ENCODE measurements around the gene FARS2.

FARS2 gene

GRCh38 chr6:5260661-5261544 lies at the start of gene FARS2, which contains the start of gene LYRM4:
Gene FARS2 (plus strand): TSS chr6:5261513.
Gene LYRM4 (minus strand): TSS chr6:5260950. CDS start chr6:5260733, 217 bp downstream.
- peak; percentile 85 for DNase-seq

- DNase-seq = no peak
These were observed 47.5 kb upstream of the FARS2 start for GRCh38 chr6:5213836-5214235.

GRCh38 chr6:5214570-5215052 lies 46.7 kb upstream of the FARS2 start:
- DNase-seq = peak; percentile 35

DNA sequence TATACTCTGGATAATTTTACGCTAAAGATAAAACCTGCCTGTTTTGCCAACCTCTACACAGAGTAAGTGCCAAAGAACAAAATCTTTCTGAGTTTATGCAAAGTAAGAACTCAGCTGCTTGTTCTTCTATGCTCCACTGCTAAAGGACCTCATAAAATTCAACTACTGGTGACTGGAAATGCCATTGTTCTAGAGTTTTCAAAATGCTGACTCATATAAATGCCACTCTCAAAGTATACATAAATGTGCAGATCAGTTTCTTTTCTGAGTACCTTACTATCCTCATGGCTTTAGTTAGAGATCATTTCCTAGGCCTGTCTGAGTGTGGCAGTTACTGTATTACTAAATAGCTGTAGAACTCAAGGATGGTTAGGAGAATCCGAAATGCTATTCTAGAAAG lies 46.2 kb upstream of the FARS2 start:
- DNase-seq = no peak

DNA sequence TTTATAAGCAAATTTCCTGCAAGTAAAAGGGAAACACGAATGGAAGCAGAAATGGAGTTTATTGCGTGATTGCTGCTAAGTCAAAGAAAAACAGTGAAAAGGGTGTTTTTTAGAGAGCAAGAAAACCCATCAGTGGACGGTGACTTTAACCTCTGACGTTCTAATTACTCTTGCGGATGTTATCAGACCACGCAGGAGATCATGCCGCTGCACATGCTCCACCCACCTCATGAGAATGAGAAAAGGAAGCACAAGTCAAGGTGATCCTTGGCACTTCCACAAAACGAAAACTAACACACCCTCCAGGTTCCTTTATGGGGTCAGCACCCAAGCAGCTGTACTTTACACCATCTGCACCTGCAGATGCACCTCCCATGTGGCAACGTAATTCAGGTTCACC lies 45.5 kb upstream of the FARS2 start:
- DNase-seq = no peak

GRCh38 chr6:5217356-5217755 lies 44.0 kb upstream of the FARS2 start:
- DNase-seq = no peak

DNA sequence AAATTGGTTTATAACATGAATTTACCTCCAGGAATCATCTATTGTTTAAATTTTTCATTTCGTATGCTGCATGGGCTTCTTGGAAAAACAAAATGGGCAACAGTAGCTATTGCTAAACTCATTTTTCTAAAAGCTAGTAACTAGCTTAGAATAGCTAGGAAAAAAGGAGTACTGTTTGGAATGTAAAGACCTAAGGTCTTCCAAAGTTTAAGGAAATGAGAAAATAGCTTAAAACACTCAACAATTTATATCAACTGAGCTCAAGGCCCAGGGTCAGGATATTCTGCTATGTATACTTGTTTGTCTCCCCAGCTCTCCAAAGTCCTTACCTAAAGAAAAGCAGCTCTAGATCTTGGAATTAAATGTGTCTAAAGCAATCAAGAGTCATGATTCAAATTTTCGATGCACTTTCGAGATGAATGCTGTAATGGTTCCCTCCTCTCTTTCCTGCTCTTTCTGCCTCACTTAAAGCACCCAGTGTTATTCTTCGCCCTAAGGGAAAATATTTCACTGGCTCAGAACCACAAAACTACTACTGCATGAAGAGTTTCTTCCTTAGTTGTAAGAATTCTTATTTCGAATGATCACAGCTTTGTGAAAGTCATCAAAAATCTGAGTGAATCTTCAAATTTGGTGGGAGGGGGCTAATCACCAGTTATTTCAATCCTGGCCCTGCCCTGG lies 42.2 kb upstream of the FARS2 start:
- no peak for DNase-seq

DNA sequence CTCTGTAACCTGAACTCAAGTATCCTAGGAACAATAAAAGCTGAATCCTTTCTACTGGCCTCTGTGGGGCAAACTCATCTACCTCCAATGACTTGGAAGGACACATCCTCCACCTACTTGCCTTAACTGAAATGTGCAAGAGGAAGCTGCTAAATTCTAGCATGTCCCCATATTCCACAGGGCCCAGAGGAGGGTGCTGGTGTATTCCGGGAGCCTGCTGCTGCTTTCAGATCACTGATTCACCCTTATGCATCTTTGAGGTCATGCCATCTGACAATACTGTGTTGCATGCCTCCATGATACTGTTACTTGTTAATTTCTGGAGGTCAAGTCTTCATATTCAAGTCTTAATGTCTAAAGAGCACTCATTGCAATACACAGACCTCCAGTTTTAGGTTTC lies 40.9 kb upstream of the FARS2 start:
- DNase-seq = no peak

DNA sequence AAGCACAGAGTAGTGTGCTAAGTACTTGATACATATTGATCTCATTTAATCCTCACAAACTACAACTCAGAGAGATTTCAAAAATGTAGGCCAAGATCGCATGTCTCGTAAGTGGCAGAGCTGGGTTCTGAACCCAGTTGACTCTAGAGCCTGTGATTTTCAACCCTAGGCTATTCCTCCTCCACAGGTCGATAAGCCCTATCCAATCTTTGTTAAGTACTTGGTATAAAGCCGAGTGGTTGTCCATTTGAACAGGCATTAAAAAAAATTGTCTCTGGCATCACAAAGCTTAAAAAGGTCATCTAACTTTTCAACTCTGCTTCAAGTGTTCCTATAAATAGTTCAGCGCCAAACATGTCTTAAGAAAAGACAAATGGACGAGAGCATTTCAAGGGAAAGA lies 38.0 kb upstream of the FARS2 start:
- DNase-seq = no peak

GRCh38 chr6:5229356-5229755 lies 32.0 kb upstream of the FARS2 start:
- no peak for DNase-seq

- DNase-seq = no peak
These were observed 31.2 kb upstream of the FARS2 start for GRCh38 chr6:5230081-5230480.

DNA sequence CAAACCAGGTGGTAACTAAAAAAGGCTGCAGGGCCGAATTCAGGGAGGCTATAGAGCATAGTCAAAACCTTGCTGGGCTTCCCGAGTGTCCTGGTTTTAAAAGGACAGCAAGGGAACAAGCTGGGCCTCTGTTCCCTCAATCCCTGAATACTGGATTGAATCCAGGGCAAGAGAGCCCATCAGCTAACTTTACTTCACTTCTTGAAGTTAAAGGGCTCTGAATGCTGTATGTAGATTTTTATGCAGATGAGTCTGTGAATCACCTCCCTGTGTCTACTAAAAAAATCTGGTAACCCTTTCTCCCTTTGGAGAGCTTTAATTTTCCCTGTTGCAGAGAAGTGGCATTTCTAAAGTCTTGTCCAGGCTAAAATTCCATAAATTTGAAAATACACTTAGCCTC lies 30.0 kb upstream of the FARS2 start:
- DNase-seq = no peak

DNA sequence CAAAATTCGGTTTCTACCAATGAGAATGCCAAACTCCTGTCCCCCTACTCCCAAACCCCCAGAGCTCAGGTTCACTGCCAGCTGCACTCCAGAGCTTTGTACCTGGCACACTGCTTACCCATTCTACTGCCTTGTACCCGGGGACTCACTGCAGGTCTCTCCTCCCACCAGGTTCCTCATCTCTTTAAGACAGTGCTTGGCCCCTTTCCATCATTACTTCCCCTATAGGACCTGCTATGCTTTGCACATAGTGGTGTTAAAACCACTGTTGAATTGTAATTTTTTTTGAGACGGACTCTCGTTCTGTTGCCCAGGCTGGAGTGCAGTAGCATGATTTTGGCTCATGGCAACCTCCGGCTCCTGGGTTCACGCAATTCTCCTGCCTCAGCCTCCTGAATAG lies 26.4 kb upstream of the FARS2 start:
- DNase-seq = no peak

- DNase-seq = no peak
These were observed 25.5 kb upstream of the FARS2 start for GRCh38 chr6:5235830-5236229.

DNA sequence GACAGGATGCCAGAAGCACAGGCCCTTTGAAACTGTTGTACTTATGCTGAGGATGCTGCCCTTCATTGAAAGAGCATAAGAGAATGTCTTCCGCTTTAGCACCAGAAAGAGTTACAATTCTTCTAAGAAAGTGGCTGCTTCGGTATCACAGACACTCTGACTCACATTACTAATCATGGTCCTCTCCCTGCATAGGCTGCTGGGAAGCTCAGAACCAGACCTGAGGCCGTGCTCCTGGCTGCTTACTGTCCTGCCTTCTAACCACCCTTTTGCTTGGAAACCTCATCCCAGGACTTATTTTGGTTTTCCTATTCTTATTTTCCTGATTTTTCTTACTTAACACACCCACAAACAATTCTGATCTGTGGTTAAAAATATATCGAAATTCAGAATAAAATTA lies 23.5 kb upstream of the FARS2 start:
- DNase-seq = no peak

GRCh38 chr6:5238336-5238735 lies 23.0 kb upstream of the FARS2 start:
- DNase-seq = no peak

- no peak for DNase-seq
These were observed 20.1 kb upstream of the FARS2 start for GRCh38 chr6:5241252-5241651.

DNA sequence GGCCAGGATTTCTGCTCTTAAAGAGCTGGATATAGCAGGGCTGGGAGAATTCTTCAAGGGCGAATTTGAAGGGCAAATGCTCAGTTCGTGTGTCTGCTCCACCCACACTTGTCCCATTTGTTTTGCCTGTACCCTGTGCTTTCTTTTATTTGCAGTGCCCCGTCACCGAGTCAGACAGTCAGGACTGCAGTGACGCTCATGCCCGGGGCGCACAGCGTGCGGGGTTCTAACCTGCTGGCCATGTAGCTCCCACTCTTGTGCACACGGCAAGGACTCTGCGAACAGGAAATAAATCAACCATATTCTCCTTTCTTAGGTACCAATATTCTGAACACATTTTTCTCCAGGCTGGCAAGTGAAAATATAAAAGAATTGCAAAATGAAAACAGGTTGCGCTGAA lies 18.2 kb upstream of the FARS2 start:
- DNase-seq = no peak

DNA sequence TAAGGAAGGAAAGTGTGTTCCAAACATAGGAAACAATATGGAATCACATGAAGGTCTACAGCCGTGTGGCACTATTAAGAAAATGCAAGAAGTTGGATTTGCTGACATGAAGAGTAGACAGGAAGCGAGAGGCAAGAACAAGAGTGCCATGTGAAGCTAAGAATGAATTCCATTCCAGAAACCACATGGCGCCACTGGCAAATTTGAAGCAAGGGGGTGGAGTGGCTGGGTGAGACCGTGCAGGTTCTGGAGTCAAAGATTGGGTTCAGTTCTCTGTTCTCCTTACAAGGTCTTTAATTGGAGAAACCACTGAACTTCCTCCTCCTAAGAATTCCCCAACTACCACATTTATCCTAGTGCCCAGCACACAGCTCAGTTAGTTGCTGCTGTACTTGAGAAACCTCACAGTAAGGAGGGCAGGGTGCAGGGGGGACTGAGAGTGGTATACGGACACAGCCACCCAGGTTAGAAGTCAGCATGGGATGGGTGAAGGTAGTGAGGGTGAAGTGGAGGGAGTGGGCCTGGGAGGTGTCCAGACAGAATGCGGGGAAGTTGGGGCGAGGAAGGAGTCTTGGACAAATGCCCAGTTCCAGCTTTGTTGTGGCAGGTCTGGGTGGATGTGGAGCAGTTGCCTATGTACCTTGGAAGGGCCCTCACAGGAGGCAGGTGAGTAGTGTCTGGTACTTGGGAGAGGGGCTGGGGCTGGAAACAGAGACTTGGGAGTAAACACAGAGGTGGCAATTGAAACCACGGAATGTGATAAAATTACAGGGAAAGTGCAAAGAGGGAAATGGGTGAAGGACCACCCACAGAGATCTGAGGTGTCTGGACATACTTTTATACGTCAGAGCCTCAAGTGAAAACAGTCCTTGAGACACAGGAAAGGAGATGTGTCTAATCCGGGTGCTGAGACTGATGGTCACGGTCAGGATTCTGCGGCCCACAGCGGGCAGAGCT lies 14.9 kb upstream of the FARS2 start:
- DNase-seq = no peak

GRCh38 chr6:5247201-5247600 lies 14.1 kb upstream of the FARS2 start:
- no peak for DNase-seq

- no peak for DNase-seq
These were observed 12.8 kb upstream of the FARS2 start for GRCh38 chr6:5248302-5249098.

GRCh38 chr6:5249451-5250122 lies 11.7 kb upstream of the FARS2 start:
- no peak for DNase-seq

Data from stimulated activated CD4-positive, alpha-beta T cell treated with anti-CD3 and anti-CD28 coated beads, Interleukin-1b, Interleukin-23, amount 100 ng/mL, for 48 hours (primary cell).